Measurements from ENCODE around the gene PROC. TPM values are rescaled to one million over a fixed set of nuclear protein-coding genes. Genes with fewer than 3 reads are reported as not detected.

The PROC gene
- total RNA-seq, 1 experiment from 2014 or later: not detected

- RAD21 ChIA-PET (ENCODE audit: low non-redundant PET in 1 of 2, low total read pairs in 2 of 2, uncharacterized antibody in 2 of 2, unreplicated experiment in 2 of 2): no interaction called here
- Histone ChIP-seq H2AFZ (ENCODE audit: low read depth, low read length, poor library complexity, severe bottlenecking) (no peak overlapping the region), H3K4me3 (replicated peaks in 1 of 2; ENCODE audit: low read depth in 1 of 2, low read length in 2 of 2) (no peak overlapping the region), H3K27ac (ENCODE audit: low read depth, low read length) (no peak overlapping the region), H3K36me3 (ENCODE audit: control insufficient read depth in 1 of 2, insufficient read depth in 2 of 2, low read length in 2 of 2) (no peaks in the 10 kb centered on the region), H3K27me3 (ENCODE audit: insufficient read depth, low read length) (no peaks in the 10 kb centered on the region), H3K9me2 (ENCODE audit: insufficient read depth) (no peaks in the 10 kb centered on the region), H3K4me1 (ENCODE audit: control insufficient read depth in 1 of 2, insufficient read depth in 2 of 2, low read length in 2 of 2) (peaks cover 17 to 25% of the 10 kb centered on the region in 2 experiments), H3K9ac (ENCODE audit: low read length) (no peak overlapping the region), H3K79me2 (ENCODE audit: insufficient read depth, low read length) (no peaks in the 10 kb centered on the region), H3K4me2 (ENCODE audit: low read length) (no peak overlapping the region), H4K20me1 (ENCODE audit: insufficient read depth) (no peaks in the 10 kb centered on the region), H3K9me3 (ENCODE audit: control insufficient read depth in 1 of 2, insufficient read depth in 1 of 2, low read depth in 1 of 2, low read length in 2 of 2) (no peaks in the 10 kb centered on the region)
- DNase-seq (ENCODE audit: low read depth, low spot score): no peak
- no TSS peak for BruUV-seq (replicated peaks)
- intact Hi-C loops (cut with micrococcal nuclease): no loop called here
- no peak for ATAC-seq
- POLR2A ChIA-PET: no interaction called here
- CTCF ChIA-PET: no interaction called here
- TF ChIP-seq ELF1 (IDR thresholded peaks at IDR 0.05; ENCODE audit: borderline replicate concordance, low read depth): no peak
Observed at GRCh38 chr2:127456960-127457359, 38.7 kb downstream of the PROC start.

GRCh38 chr2:127462461-127462860 is 44.2 kb downstream of the PROC start:
- Histone ChIP-seq H3K4me2 (ENCODE audit: low read length) (no peak overlapping the region), H3K27ac (ENCODE audit: low read depth, low read length) (no peak overlapping the region), H3K79me2 (ENCODE audit: insufficient read depth, low read length) (no peaks in the 10 kb centered on the region), H3K9ac (ENCODE audit: low read length) (no peak overlapping the region), H3K36me3 (ENCODE audit: control insufficient read depth in 1 of 2, insufficient read depth in 2 of 2, low read length in 2 of 2) (no peaks in the 10 kb centered on the region), H3K4me1 (ENCODE audit: control insufficient read depth in 1 of 2, insufficient read depth in 2 of 2, low read length in 2 of 2) (no peaks in the 10 kb centered on the region), H2AFZ (ENCODE audit: low read depth, low read length, poor library complexity, severe bottlenecking) (no peak overlapping the region), H4K20me1 (ENCODE audit: insufficient read depth) (no peaks in the 10 kb centered on the region), H3K4me3 (replicated peaks in 1 of 2; ENCODE audit: low read depth in 1 of 2, low read length in 2 of 2) (no peak overlapping the region), H3K9me2 (ENCODE audit: insufficient read depth) (no peaks in the 10 kb centered on the region), H3K9me3 (ENCODE audit: control insufficient read depth in 1 of 2, insufficient read depth in 1 of 2, low read depth in 1 of 2, low read length in 2 of 2) (no peaks in the 10 kb centered on the region), H3K27me3 (ENCODE audit: insufficient read depth, low read length) (no peaks in the 10 kb centered on the region)
- CTCF ChIA-PET: no interaction called here
- ATAC-seq: no peak
- RAD21 ChIA-PET (ENCODE audit: low non-redundant PET in 1 of 2, low total read pairs in 2 of 2, uncharacterized antibody in 2 of 2, unreplicated experiment in 2 of 2): no interaction called here
- intact Hi-C loops (cut with micrococcal nuclease): no loop called here
- DNase-seq (ENCODE audit: low read depth, low spot score): no peak
- no TSS peak for BruUV-seq (replicated peaks)
- POLR2A ChIA-PET: no interaction called here
- TF ChIP-seq, protein P1, sequence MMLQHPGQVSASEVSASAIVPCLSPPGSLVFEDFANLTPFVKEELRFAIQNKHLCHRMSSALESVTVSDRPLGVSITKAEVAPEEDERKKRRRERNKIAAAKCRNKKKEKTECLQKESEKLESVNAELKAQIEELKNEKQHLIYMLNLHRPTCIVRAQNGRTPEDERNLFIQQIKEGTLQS (IDR thresholded peaks at IDR 0.05): no peak
- TF ChIP-seq, protein P2, sequence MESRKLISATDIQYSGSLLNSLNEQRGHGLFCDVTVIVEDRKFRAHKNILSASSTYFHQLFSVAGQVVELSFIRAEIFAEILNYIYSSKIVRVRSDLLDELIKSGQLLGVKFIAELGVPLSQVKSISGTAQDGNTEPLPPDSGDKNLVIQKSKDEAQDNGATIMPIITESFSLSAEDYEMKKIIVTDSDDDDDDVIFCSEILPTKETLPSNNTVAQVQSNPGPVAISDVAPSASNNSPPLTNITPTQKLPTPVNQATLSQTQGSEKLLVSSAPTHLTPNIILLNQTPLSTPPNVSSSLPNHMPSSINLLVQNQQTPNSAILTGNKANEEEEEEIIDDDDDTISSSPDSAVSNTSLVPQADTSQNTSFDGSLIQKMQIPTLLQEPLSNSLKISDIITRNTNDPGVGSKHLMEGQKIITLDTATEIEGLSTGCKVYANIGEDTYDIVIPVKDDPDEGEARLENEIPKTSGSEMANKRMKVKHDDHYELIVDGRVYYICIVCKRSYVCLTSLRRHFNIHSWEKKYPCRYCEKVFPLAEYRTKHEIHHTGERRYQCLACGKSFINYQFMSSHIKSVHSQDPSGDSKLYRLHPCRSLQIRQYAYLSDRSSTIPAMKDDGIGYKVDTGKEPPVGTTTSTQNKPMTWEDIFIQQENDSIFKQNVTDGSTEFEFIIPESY (IDR thresholded peaks at IDR 0.05; ENCODE audit: extremely low read depth, insufficient replicate concordance, low read length): no peak
- TF ChIP-seq ZFX (IDR thresholded peaks at IDR 0.05): no peak
- TF ChIP-seq CBX3 (IDR thresholded peaks at IDR 0.05; ENCODE audit: low read depth): no peak
- TF ChIP-seq YY1 (IDR thresholded peaks at IDR 0.05; ENCODE audit: extremely low read depth, insufficient replicate concordance, low read depth, low read length): no peak
- no peak for TF ChIP-seq FOSL1 (IDR thresholded peaks at IDR 0.05; ENCODE audit: low read depth)
- no peak for TF ChIP-seq SIN3A (IDR thresholded peaks at IDR 0.05; ENCODE audit: low read depth)
- TF ChIP-seq RAD21 (IDR thresholded peaks at IDR 0.05; ENCODE audit: low read depth): no peak
- no peak for TF ChIP-seq ZNF274 (IDR thresholded peaks at IDR 0.05; ENCODE audit: low read depth, low read length)
- TF ChIP-seq CEBPB (IDR thresholded peaks at IDR 0.05; ENCODE audit: low read depth): no peak
- TF ChIP-seq SRF (IDR thresholded peaks at IDR 0.05; ENCODE audit: low read depth): no peak
- TF ChIP-seq REST (IDR thresholded peaks at IDR 0.05; ENCODE audit: low read depth): no peak
- no peak for TF ChIP-seq POLR2A (IDR thresholded peaks at IDR 0.05; ENCODE audit: borderline replicate concordance, extremely low read depth, insufficient read depth, insufficient read length)
- no peak for TF ChIP-seq EGR1 (IDR thresholded peaks at IDR 0.05; ENCODE audit: low read depth)
- TF ChIP-seq EZH2phosphoT487 (IDR thresholded peaks at IDR 0.05; ENCODE audit: borderline replicate concordance): no peak
- no peak for TF ChIP-seq ELF1 (IDR thresholded peaks at IDR 0.05; ENCODE audit: borderline replicate concordance, low read depth)
- TF ChIP-seq SP1 (IDR thresholded peaks at IDR 0.05; ENCODE audit: low read depth): no peak
- TF ChIP-seq POLR2AphosphoS5 (IDR thresholded peaks at IDR 0.05; ENCODE audit: low read depth, low read length): no peak
- TF ChIP-seq JUND (IDR thresholded peaks at IDR 0.05): no peak

Measured in HCT116 (cell line).